ES-I3 (cell line): ENCODE measurements around the gene IL1F10.

Experiments
- H3K36me3 ChIP-seq: 2 replicates; pipeline ENCODE4 v1.6.1; 2013; ENCODE audit warnings: mild to moderate bottlenecking, low read length, control low read depth, moderate library complexity; ENCODE audit not compliant: insufficient read depth
- H3K4me1 ChIP-seq: 2 replicates; pipeline ENCODE4 v1.6.1; 2013; ENCODE audit warnings: mild to moderate bottlenecking, control low read depth, low read length; ENCODE audit not compliant: insufficient read depth
- H3K9ac ChIP-seq: 2 replicates; pipeline ENCODE4 v1.6.1; 2013; ENCODE audit warnings: low read depth, mild to moderate bottlenecking, low read length, moderate library complexity
- H3K9me3 ChIP-seq: 2 replicates; pipeline ENCODE4 v1.6.1; 2013; ENCODE audit warnings: mild to moderate bottlenecking, low read length, moderate library complexity; ENCODE audit not compliant: control insufficient read depth, insufficient read depth

IL1F10 gene

GRCh38 chr2:113118263-113118657 is 50.5 kb downstream of the IL1F10 start:
- Histone ChIP-seq H3K9me3 (no peaks in the 10 kb centered on the region), H3K4me1 (no peaks in the 10 kb centered on the region), H3K36me3 (no peaks in the 10 kb centered on the region), H3K9ac (no peak overlapping the region)

GRCh38 chr2:113119111-113119510 is 51.3 kb downstream of the IL1F10 start:
- Histone ChIP-seq H3K4me1 (no peaks in the 10 kb centered on the region), H3K9ac (no peak overlapping the region), H3K36me3 (no peaks in the 10 kb centered on the region), H3K9me3 (no peaks in the 10 kb centered on the region)

DNA sequence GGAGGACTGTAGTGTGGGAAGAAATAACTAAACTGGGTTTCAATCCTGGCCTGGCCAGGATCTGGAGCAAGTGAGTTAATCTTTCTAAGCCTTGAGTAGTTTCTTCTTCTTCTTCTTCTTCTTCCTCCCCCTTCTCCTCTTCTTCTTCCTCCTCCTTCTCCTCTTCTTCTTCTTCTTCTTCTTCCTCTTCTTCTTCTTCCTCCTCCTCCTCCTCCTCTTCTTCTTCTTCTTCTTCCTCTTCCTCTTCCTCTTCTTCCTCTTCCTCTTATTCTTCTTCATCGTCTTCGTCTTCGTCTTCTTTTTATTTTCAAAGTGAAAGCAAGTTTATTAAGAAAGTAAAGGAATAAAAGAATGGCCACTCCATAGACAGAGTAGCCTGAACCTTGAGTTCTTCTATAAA is 53.1 kb downstream of the IL1F10 start:
- Histone ChIP-seq H3K9me3 (no peaks in the 10 kb centered on the region), H3K36me3 (no peaks in the 10 kb centered on the region), H3K9ac (no peak overlapping the region), H3K4me1 (no peaks in the 10 kb centered on the region)

GRCh38 chr2:113122364-113122763 is 54.6 kb downstream of the IL1F10 start:
- Histone ChIP-seq H3K36me3 (no peaks in the 10 kb centered on the region), H3K4me1 (no peaks in the 10 kb centered on the region), H3K9me3 (no peaks in the 10 kb centered on the region), H3K9ac (no peak overlapping the region)

- no peaks in the 10 kb centered on the region for H3K36me3 ChIP-seq
- no peaks in the 10 kb centered on the region for H3K9me3 ChIP-seq
- H3K4me1 ChIP-seq, result no peaks in the 10 kb centered on the region
- H3K9ac ChIP-seq, result no peak overlapping the region
Observed at GRCh38 chr2:113123726-113124125, 56.0 kb downstream of the IL1F10 start.

GRCh38 chr2:113124181-113124961 is 56.6 kb downstream of the IL1F10 start:
- Histone ChIP-seq H3K36me3 (no peaks in the 10 kb centered on the region), H3K4me1 (no peaks in the 10 kb centered on the region), H3K9ac (no peak overlapping the region), H3K9me3 (no peaks in the 10 kb centered on the region)
